HL-60/S4 treated with phorbol 12-myristate 13-acetate at 8.2 ng/mL for 4 days and 3 days (cell line): ENCODE measurements around the gene OR52N2.

Experiments
- in situ Hi-C: fragments of 300-500 bp; cut with MboI; formaldehyde crosslinking; loops from 2 replicates; pipeline ENCODE4 v1.15.0; 2022; ENCODE audit warnings: low sequenced_read_pairs

The OR52N2 gene

DNA sequence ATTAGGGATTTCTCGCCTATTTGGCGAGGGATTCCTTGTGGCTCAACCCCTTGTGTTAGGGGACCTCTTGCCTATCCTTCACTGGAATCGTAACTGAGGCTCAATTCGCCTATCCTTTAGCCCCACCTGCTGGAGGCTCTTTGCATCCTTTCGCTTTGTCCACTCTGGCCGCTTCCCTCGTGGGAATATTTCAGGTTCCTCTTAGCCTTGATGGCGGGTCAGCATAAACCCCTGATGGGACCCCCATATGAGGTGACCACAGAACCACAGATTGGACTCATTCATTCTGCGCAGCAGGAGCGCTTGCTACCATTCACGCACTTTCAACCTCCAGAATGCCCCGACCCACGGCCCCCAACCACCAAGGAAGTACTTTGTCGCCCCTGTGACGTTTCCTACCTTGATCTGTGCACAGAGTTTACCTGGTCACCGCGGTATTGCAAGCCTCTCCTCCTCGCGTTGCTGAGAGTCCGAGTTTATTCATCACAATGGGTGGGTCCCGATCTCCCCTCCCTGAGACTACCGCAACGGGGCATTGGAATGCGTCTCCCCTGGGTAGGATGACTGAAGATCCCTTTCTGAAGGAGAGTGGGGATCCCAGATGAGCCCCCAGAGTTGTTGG, at the start of gene OR52N2:
TSS of gene OR52N2 (plus strand) at position 425 of the 622 bp plus-strand sequence. CDS start 11,412 bp downstream, outside the sequence.
- in situ Hi-C loops, result no loop called here

DNA sequence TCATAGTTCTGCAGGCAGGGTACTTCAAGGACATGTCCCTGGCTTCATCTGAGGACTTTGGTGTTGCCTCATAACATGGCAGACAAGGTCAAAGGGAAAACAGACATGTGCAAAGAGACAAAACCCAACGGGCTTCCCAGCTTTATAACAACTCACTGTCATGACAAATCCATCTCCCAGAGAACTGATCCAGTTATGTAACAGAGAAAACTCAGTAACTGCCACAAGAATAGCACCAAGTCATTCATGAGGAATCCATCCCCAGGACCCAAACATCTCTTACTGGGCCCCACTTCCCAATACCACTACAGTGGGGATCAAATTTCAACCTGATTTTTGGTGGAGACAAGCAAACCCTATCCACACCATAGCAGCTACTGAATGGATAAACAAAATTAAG, 41.7 kb upstream of the OR52N2 start:
- in situ Hi-C loops, result no loop called here

DNA sequence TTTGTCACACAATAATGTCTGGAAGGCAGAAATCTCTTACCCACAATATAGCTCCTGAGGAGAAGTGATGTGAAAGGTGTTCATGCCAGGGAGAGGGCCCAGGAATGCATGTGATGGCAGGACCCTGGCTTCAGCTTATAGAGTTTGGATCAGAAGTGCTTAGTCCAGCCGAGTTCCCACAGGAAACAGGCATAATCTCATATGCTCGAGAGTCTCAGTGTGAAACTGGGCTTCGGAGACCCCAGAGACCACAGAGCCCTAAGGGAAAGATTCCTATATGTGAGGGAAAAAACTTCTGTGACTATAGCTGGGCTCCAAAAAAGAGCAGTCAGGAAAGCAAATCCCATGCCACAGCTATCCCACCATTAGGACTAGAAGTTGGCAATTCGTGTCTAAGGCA, 25.5 kb upstream of the OR52N2 start, which contains the start of gene OR52N5:
TSS of gene OR52N5 (minus strand) at position 101 of the 400 bp plus-strand sequence. CDS start 4,721 bp downstream, outside the sequence.
- in situ Hi-C loops, result no loop called here

DNA sequence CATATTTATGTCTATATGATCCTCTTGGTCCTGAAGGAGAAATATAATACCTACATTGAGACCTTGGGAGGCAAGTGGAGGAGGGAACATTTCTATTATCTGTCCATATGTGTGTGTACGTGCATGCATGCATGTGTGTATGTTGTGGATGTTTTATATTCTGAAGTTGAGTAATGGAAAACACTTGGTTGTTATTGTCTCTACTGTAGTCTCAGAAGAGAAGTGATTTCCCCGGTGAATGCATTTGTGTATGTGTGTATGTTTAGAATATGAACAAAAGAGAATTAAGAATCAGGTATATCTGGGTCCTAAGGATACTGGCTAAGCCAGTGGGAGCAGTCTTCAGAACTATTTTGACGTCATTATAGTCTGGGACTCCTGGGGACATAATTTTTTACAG, 17.6 kb upstream of the OR52N2 start, which contains the start of gene OR52N1:
TSS of gene OR52N1 (minus strand) at position 101 of the 400 bp plus-strand sequence. CDS start 2,449 bp downstream, outside the sequence.
- in situ Hi-C loops, result no loop called here

DNA sequence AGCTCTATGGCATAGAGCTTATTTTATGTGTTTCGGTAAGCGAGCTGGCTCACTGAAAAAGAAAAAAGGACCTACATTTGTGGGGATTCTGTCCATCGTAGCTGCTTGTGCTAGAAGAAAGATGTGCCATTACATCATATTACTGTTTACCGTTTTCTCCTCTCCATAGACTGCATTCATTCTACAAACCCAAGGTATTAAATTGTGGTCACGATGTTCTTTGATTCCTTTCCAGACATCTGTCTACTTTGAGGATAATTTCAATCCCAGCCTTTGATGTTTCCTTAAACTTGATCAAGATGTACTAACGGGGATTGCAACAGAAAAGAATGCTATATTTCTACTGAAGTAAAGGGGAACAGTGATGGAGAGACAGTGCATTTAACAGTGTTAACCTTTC, 12.2 kb upstream of the OR52N2 start:
- in situ Hi-C loops, result no loop called here

DNA sequence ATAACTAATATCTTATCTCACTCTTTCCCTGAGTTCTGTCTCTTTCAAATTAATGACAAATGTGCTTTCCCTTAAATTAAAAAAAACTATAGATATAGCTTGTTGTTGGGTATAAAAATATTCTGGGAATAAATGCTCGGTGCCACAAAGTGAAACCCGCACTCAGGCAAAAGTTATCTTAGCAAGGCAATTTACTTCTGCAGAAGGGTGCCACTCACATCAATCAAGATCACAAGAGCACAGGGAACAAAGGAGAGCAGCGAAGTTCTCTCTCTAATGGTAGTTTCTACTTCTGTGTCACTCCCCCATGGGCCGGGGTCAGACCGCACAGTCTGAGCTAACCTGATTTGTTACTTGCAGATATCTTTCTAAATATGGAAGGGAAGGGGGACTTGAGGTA, 4.7 kb upstream of the OR52N2 start:
- in situ Hi-C loops, result no loop called here

DNA sequence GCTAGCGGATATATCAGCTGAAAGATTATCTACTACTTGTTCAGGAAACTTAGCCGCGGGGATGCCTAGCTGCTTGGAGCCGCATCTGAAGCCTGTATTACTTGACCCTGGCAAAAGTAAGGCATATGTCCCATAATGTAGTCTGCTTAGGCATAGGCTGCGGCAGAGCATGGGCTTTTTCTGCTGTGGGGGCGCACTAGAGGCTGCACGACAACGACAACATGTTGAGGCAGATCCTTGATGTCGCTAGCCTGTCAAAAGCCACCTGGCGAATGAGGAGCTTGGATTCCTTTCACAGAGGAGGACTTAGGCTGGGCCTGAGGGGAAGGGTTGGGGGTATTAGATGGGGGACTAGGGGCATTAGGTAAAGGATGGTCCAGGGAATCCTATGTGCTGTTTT, 1.1 kb upstream of the OR52N2 start:
- in situ Hi-C loops, result no loop called here

DNA sequence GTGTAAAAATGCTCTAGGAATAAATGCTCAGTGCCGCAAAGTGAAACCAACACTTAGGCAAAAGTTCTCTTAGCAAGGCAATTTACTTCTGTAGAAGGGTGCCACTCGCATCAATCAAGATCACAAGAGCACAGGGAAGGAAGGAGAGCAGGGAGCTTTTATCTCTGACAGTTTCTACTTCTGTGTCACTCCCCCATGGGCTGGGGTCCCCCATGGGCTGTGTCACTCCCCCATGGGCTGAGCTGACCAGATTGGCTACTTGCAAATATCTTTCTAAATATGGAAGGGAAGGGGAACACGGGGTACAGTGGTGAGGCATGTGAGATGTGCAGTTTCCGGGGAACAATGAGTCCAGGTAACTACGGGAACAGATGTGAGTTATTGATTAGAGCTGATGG, 397 bp downstream of the OR52N2 start:
- in situ Hi-C loops, result no loop called here

DNA sequence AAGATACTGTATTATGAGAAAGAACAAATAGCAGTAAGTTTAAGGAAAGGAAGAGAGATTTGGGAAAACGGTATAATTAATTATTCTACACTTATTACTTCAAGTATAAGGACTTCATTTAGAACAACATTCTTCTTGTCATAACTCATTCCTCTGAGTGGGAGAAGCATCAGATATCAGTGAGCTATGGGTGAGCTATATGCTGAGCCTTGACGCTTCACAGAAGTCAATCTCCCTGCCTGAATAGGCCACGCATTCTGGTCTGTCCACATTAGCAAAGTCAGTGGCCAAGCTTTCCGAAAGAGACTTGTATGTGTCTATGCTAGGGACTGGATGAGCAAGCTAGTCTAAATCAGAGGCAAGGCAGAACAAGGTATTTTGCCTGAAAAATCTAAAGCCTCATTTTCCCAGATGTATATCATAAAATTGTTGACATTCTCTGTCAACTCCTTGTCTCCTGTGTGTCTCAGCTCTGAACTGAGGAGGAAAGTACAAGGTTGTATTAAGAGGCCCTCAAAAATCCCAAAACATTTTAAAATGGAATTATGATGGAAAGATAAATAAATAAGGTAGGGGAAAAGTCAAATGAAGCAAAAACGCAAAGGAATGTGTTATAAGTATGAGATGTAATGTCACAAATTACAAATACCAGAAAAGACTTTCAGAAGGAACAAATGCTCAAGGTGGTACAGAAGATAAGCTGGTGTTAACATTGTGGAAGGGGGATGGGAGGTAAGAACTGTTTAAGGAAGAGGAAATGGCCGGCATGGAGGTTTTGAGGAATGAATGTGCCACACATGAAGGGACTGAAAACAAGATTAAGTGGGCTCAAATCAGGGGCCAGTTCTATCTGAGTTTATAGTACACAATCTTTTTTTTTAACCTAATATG, 1.4 kb downstream of the OR52N2 start:
- in situ Hi-C loops, result no loop called here

DNA sequence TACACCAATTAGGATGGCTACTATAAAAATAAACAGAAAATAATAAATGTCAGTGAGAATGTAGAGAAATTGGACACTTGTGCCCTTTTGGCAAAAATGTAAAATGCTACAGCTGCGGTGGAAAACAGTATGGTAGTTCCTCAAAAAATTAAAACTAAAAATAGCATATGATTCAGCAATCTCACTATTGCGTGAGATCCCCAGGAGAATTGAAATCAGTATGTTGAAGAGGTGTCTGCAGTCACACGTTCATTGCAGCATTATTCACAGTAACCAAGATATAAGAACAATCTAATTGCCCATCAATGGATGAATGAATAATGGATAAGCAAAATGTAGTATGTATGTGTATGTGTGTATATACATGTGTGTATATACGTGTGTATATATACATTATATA, 6.8 kb downstream of the OR52N2 start:
- in situ Hi-C loops, result no loop called here

DNA sequence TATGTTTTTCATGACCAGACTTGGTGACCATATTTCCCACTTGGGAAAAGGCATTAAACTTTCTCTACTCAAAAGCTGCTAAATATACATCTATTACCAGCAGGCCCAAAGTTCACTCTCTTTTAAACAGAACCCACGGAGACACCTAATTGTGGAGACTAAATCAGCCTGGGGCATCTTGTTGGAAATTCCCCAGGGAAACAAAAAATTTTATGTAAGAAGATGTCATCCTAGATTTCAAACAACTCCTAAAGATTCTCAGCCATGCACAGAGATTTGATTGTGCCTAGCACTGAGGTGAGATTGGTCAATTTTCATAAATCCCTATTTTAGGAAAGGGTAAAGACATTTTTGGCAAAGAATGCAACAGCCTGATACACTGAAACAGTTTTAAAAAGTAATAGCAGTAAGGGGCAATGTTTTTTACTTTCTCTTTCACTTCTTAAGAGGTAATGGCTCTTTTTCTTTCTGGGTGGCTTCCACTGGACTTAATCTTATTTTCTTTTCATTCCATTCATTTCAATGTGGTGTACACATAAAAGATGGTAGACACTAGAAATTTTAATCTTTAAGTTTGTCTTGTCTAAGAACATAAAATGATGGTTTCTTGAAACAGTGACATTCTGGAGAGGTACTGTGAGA, 9.6 kb downstream of the OR52N2 start:
- in situ Hi-C loops, result no loop called here

DNA sequence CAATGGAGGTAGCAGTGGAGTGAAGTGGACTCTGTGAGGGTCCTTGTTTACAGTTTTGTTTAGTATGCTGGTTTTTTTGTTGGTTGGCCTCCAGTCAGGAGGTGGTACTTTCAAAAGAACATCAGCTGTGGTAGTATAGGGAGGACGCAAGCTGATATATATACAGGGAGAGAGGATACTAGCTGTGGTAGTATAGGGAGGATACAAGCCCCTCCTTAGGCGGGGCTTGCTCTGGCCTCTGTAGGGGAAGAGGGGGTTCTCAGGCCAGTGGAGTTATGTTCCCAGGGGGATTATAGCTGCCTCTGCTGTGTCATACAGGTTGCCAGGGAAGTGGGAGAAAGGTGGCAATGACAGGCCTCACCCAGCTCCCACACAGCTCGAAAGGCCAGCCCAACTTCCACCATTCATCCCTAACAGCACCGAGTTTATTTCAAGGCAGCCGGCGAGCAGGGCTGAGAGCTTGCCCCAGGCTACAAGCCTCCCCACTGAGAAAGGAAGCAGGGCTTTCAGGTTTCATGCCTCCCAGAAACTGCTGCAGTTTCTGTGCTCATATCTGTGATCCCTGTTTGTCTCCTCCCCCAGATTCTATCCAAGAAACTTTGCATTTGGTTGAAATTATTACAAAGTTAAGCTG, 22.6 kb downstream of the OR52N2 start:
- in situ Hi-C loops, result no loop called here

DNA sequence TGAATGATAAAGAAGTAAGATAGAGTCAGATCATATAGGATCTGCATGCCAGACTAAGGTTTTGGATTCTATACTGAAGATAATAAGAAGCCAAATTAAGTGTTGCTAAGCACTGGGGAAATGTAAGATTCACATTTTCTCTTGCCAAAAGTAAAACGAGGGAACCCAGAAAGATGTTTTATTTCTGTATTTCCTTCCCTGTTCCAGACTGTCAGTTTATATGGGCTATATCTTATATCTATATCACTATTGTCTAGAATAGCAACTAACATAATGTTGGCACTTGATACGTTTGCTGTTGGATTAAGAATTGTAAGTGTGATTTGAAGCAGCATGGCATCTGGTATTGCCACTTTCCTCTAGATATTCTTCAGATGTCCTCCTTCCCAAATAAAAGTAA, 24.7 kb downstream of the OR52N2 start:
- in situ Hi-C loops, result no loop called here

DNA sequence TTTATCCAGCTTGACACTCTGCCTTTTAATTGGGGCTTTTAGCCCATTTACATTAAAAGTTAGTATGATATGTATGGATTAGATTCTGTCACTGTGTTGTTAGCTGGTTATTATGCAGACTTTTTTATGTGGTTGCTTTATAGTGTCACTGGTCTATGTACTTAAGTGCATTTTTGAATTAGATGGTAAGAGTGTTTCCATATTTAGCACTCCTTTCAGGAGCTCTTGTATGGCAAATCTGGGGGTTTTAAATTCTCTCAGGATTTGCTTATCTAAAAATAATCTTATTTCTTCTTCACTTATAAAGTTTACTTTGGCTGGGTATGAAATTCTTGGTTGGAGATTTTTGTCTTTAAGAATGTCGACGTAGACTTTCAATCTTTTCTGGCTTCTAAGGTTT, 29.0 kb downstream of the OR52N2 start:
- in situ Hi-C loops, result no loop called here

DNA sequence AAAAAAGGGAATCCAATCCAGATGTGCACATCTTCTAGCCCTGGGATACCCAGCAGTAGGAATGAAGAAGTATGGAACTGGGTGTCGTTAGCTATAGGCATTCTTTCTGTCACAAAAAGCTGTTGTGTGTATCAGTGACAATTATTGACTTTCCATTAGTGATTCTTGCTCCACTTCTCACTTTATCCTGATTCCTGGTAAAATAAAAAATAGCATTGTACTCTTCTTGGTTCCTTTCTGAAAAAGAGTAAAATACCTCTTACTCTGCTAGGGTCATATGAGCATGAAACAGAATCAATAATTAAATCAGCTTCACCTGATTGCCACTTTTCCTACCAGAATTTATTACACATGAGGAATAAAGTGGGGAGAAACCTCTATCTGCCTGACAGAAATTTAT, 33.1 kb downstream of the OR52N2 start, which contains the start of gene OR52E6:
TSS of gene OR52E6 (minus strand) at position 101 of the 400 bp plus-strand sequence. CDS start at position 101, 0 bp downstream.
- in situ Hi-C loops, result no loop called here

DNA sequence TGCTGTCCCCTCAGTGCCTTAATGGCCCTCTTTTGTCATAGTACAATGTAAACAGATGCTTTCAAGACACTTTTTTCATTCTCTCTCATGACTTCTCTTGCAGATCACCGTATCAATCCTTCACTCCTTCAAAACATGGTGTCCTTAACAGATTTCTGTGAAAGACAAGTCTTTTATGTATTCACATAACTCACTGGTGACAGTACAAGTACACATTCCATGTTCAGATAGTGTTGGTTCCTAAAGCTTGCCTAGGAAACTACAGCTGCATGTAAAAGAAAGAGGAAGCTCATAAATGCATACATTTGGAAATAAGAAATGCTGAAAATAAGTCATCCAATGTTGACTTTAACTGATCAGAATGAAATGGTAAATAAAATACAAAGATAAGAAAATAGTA, 38.0 kb downstream of the OR52N2 start:
- in situ Hi-C loops, result no loop called here

DNA sequence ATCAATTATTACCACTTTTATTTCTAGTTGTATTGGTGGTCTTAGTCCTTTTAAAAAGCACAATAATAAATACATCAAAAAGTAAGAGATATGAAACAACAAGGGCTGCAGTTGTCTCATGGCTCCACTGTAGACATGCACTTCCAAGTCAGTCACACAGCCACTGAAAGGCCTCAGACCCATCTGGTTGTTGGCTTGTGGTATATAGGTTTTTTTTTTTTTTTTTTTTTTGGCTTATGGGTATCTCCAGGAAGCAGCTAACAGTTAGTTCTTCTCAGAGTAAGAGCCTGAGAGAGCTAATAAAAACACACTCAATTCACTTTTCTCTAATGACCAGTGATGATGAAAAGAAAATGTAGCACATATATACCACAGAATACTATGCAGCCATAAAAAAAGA, 39.0 kb downstream of the OR52N2 start:
- in situ Hi-C loops, result no loop called here

DNA sequence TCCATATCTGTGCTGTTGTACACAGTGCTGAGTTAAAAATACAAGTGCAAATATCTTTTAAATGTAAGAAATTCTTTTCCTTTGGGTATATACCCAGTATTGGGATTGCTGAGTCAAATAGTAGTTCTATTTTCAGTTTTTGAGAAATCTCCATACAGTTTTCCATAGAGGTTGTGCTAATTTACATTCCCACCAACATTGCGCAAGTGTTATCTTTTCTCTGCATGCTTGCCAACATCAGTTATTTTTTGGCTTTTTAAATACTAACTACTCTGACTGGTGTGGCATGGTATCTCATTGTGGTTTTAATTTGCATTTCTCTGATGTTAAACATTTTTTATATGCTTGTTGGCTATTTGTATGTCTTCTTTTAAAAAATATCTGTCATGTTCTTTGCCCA, 42.3 kb downstream of the OR52N2 start:
- in situ Hi-C loops, result no loop called here

DNA sequence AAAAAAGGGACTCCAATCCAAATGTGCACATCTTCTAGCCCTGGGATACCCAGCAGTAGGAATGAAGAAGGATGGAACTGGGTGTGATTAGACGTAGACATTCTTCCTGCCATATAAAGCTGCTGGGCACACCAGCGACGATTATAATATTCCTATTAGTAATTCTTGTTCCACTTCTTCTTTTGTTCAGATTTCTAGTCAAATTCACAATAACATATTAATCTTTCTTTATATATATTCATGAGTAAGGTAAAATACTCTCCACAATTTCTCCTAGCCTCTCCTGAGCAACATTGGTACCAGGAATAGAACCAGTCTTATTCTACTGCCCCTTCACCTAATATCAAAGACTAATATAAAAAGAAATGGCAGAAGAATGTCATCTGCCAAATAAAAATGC, 48.9 kb downstream of the OR52N2 start, which contains the start of gene OR52E8:
TSS of gene OR52E8 (minus strand) at position 101 of the 400 bp plus-strand sequence. CDS start at position 101, 0 bp downstream.
- in situ Hi-C loops, result no loop called here

DNA sequence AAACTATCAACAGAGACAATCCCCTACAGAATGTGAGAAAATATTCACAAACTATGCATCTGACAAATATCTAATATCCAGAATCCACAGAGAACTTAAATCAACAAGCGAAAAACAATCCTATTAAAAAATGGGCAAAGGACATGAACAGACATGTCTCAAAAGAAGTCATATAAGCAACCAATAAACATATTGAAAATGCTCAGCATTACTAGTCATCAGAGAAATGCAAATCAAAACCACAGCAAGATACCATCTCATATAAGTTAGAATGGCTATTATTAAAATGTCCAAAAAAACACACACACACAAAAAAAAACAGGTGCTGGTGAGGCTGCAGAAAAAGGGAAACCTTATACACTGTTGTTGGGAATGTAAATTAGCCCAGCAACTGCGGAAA, 57.1 kb downstream of the OR52N2 start:
- in situ Hi-C loops, result no loop called here
